Islet precursor cell (in vitro differentiated cells): ENCODE results near the gene SH3D19.

Experiments
- DNase-seq: peaks from one replicate; pipeline ENCODE4 v3.0.0-alpha.2; 2018

The SH3D19 gene, protein sequence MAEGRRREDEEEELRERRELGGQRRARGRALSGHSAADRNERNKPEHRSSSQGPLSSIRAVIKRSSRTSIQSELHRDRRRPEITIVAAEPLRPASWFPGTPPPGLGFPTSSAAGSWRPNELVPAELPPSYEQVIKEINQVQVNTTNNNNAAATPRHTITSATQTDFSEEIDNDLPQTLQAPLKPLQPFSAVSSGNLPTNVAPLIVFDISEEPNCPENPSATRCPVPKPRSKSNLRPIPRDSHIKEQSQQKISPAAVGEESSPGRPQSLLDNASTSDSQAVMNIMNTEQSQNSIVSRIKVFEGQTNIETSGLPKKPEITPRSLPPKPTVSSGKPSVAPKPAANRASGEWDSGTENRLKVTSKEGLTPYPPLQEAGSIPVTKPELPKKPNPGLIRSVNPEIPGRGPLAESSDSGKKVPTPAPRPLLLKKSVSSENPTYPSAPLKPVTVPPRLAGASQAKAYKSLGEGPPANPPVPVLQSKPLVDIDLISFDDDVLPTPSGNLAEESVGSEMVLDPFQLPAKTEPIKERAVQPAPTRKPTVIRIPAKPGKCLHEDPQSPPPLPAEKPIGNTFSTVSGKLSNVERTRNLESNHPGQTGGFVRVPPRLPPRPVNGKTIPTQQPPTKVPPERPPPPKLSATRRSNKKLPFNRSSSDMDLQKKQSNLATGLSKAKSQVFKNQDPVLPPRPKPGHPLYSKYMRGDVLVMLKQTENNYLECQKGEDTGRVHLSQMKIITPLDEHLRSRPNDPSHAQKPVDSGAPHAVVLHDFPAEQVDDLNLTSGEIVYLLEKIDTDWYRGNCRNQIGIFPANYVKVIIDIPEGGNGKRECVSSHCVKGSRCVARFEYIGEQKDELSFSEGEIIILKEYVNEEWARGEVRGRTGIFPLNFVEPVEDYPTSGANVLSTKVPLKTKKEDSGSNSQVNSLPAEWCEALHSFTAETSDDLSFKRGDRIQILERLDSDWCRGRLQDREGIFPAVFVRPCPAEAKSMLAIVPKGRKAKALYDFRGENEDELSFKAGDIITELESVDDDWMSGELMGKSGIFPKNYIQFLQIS

DNA sequence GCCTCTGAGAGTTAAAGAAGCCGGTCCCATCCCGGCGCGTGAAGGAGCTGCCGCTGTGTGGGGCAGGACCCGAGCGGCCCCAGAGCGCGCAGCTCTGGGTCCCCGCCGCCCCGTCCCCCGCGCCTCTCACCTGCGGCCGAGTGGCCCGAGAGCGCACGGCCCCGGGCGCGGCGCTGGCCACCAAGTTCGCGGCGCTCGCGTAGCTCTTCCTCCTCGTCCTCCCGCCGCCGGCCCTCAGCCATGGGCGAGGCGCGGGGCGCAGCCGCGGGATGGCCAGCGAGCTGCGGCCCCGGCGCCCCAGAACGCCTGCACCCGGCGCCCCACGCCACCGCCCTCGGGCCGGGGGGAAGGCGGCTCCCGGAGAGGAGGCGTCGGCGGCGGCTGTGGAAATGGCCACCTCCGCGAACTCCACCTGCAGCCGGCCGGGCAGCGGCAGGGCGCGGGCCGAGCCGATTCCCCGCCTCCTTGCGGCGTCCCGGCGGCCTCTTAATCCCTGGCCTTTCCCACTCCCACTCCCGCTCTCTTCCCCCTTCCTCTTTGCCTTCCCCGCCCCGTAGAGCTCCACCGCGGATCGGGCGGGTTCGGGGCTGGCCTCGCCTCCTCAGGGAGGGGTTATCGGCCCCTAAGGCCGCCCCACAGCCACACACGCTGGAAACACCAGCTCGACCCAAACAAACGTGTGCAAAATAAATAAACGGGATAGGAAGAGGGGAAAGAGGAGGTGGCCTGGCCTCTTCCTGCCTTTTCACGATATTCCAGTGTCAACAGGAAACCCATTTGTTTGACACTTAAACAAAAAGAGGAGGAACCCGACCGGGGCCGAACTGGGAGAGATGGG is at the start of gene SH3D19:
SH3D19 (minus strand) TSS at position 495 of the 838 bp plus-strand sequence; CDS start at position 242, 253 bp downstream.
- peak; percentile 92 for DNase-seq

DNA sequence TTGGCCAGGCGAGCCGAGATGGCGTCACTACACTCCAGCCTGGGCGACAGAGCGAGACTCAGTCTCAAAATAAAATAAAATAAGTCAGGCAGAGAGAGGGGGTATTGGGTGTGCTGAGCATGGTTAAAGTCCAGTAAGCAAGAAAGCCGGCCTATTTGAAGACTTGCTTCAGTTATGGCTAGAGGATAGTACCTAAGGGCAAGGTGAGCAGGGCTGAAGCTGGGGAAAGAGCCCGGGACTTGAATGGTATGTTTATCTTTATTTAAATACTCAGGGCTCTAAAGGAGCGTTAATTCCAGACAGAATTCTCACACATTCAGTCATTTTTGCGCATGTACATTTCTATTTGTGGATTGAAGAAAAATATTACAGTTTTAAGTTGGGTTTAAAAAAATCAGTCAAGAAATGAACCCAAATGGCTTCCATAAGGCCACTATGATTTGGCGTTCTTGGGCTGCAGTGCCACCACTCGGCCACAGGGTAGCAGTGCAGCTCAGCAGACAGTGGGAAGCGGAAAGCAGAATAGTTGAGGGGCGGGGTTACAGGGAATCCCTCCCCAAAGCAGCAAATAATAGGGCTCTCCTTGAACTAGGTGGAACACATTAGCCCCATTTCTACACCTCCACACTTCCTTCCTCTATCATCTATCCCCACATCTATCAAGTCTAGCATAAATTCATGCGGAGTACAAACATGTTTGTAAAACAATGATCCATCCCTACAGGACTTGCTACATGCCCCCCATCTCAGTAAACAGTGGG is 37.2 kb upstream of the SH3D19 start:
- DNase-seq: peak; percentile 88

DNA sequence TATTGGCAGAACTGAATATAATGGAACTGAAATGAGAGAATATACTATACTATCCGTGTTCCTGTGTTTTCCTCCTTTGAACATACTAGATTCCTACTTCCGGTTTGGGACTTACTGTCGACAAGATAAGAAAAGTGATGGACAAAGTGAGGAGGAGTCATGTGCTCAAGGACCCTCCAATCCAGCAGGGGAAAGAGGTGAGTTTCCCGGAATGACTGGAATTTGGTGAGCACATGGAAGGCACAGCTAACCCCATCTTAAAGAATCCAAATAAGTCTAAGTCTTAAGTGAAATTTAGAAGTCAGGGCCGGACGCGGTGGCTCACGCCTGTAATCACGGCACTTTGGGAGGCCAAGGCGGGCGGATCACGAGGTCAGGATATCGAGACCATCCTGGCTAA is 36.6 kb upstream of the SH3D19 start:
- no peak for DNase-seq

DNA sequence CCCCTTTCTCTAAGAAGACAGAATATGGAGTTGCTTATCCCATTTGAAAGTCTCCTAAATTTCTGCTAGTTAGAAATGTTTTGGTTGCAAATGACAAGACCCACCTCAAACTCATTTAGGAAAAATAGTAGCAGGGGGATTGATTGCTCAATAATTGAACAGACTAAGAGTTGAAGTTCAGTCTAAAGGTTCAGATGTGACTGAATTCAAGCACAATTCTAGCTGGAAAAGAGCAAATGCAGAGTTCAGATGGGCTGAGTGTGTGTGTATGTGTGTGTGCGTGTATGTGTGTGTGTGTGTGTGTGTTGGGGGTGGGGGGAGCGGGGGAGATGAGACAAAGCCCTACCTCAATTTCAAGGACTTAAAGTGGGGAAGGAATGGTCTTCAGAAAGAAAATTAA is 35.7 kb upstream of the SH3D19 start:
- no peak for DNase-seq

DNA sequence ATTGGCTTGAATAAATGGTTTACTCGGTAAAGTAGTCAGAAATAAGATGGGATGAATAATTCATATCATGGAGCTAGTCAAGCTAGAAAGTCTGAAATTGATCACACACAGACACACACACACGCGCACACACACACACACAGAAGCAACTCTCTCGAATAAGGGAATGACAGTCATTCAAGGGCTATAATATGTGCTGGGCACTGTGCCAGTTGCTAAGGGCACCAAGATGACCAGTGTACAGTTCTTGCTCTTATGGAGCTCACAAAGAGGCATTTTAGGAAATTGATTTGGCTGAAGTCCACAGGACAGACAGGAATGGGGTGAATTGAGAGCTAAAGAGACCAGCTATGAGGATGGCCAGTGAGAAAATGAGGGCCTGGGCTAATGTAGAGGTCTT is 34.2 kb upstream of the SH3D19 start:
- DNase-seq: no peak

DNA sequence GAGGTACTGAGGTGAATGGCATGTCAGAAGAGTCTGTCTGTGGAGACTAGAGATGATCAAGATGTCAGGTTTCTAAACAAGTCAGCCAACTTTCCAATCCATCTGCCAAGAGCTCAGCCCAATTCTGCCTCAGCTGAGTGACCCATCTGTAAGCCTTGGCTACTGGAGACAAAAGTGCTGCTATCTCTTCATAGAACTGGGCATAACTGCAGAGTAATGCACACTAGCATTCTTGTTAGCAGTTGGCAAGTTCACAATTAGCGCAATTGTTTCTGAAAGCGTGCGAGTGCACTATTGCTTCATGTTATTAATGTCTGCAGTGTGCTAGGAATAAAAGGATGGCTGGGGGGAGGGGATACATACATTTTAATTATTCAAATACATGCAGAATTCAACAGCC is 32.9 kb upstream of the SH3D19 start:
- no peak for DNase-seq

DNA sequence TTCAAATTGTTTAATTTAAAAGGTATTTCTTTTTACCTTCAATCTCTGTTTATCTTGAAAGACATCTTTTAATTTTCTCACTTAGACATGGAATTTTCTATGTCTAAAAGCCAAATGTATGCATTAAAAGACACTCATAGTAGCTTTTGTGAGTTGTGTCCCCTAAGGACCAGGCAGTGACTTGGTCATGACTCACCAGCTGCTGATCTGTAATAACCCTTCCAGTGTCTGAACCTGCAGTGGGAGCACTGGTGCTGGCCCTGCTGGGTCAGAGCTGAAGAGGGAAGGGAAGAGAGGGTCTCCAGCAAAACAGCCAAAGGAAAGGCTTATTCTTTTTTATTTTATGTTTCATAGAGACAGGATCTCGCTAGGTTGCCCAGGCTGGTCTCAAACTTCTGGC is 31.1 kb upstream of the SH3D19 start:
- DNase-seq: peak; percentile 58

DNA sequence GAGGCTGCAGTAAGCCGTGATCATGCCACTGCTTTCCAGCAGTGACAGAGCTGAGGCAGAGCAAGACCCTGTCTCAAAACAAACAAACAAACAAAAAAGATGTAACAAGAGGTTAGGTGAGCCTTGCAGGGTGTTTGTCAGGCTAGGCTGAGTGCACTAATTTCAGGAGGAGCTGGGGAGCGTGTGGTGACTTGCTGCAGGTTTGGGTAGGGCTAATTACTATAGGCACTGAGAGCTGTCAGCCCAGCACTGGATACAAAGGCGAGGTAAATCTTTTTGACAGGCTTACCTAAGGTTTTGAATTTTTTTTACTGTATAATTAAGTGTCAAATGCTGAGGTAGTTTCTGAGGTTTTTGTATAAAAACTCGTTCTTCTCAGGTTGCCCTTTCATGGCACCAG is 29.8 kb upstream of the SH3D19 start:
- no peak for DNase-seq

DNA sequence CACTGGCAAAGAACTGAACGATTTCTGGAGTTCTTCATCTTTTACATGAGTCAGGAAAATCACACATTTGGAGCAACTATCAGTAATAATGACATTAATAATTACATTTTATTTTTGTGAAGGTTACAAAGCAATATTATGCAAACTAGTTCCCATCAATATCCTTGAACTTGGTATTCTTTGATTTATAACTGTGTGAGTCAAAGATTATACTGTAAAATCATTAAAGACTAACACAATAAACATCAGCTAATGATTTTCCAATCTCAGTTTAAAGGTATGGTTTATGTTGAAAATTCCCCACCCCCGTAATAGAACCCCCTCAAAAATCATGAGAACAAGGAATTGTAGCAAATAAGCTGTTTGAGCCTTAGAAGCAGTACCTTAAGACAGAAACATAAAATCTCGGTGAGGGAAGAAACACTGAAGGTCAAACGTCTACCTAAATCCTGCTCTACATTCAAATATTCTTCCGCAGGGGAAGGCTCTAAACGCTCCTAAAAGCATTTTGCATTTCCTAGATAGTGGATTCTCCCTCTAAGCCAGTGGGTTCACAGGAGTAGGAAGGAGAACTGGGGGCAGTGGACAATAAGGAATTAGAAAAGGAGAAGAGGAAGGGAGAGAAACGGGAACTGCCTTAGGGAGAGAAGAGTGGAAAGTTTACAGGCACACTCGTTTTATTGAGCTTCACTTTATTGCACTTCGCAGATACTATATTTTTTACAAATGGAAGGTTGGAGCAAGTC is 22.3 kb upstream of the SH3D19 start:
- no peak for DNase-seq

DNA sequence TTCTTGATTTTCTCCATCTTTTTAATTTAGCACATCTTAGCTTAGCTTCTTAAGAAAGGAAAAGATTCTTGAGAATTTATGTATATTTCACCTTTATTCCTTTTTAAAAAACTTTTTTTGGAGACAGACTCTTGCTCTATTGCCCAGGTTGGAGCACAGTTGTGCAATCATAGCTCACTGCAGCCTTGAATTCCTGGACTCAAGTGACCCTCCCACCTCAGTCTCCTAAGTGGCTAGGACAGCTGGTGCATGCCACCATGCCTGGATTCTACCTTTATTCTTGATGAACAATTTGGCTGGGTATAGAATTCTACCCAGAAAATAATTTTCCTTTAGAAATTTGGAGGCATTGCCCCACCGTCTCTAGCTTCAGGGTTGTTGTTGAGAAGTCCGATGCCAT is 19.5 kb upstream of the SH3D19 start:
- DNase-seq: no peak

DNA sequence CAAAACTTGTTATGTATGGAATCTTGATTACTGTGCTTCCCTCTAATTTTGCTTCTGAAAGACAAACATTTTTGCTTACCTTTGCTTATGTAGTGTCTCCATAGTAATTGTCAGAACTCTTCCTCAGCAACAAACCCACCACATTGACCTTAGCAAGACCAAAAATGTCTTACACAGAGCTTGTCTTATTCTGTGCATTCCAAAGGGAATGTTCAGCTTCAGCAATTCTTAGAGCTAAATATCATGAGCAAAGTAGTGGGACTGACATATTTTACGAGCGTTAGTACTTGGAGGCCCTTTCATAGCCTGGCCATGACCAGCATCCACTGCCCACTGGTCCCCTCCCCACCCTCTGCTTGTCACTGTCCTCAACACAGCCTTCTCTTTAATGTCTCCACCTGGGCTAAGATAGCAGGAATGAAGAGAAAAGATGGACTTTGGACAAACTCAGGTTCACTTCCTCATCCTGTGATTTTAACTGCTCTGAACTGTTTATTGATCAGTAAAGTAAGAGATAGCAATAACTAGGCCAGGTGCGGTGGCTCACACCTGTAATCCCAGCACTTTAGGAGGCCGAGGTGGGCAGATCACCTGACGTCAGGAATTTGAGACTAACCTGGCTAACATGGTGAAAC is 15.5 kb upstream of the SH3D19 start:
- no peak for DNase-seq

DNA sequence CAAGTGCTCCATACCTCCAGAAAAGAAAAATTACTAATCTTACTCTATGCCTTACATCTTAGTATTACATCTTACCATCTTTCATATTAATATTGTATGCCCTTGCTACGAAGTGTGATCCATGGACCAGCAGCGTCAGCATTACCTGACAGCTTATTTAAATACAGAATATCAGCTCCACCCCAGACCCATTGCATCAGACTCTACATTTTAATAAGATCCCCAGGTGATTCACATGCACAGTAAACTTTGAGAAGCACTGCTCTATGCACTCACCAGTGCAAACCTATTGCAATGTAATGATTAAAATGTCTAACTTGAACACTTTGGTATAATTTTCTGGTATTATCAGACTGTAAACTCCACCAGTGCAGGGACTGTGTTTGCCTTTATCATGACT is 14.1 kb upstream of the SH3D19 start:
- DNase-seq: no peak

DNA sequence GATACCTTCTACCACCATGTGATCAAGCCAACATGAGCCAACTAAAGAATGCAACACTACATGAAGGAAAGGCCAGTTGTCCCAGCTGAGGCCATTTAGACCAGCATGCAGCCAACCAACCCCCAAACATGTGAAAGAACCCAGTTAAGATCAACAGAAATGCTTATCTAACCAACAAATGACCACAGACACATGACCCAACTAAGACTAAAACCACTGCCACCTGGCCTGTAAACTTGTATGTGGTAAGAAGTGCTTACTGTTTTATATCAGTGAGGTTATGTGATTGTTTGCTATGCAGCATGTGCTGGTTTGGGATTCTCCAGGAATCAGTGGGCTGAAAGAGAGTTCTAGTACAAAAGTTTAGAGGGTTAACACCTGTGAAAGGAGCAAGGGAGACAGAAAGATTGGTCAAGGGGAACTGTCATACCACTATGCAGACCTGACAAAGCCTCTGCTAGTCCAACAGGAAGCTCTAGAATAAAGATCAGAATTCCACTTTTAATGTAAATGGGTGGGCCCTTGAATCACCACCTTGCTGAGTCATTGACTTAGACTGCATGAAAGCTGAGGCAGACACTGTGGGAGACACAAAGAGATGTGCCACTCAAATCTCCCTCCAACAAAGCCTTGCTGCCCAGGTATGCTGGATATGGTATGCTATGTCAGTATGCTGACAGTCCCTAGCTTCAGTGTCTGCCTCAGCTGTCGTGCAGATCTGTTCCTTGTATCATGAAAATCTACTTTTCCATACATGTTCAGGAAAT is 6.1 kb upstream of the SH3D19 start:
- DNase-seq: peak; percentile 57

DNA sequence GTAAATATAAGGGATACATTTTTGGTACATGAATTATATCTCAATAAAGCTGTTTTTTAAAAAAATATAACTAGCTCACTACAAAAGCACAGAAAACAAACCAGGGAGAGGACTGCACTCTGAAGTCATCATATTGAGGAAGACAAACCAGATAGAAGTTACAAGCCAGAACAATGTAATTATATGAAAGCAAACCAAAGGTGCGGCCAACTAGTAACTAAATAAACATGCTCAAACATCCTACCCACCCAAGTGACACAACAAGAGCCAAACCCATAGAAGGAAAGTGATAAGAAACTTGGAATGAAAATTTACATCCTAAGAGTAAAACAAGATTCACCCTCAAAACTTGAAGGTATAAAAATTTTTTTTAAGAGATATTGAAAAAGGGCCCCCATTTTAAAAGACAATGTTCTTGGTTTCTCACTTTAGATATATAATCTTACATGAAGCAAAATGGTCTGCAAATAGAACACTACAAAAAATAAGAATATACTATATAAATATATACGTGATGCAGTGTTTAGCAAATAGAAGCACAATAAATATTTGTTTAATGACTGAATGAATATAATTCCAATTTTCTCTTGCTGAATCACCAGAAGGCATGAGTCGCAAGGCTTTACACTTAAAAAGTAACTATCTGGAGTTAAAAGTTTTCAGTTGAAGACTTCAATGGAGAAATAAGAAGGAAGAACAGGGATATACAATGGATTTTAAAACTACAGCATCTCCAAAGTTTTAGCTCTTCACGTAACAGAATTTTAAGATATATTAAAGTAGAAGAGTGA is 4.0 kb upstream of the SH3D19 start:
- DNase-seq: no peak

DNA sequence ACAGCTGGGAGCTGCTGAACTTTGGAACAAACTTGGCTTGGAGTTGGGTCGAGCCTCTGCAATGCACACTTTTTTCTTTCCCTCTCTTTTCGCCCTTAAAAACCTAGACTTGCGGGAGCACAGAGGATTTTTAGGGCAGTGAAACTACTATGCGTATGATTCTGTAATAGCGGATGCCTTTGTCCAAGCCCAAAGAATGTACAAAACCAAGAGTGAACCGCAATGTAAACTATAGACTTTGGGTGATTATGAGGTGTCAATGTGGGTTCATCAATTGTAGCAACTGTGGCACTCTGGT is 493 bp upstream of the SH3D19 start:
- DNase-seq: no peak

DNA sequence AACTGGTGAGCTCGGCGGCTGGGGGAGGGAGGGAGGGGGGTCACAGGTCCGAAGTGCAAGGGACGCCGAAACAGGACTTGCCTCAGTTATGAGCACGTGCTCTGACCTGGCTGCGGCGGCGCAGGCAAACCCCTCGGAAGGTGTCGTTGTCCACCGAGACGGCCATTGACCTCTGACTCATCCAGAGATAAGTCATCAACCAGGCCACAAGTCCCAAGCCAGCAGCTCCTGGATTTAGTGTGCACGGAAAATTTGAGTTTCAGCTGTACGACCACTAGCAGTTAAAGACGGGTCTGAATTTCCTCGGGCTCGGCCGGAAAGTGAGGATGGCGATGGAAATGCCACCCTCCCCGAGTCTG is 674 bp downstream of the SH3D19 start:
- DNase-seq: peak; percentile 96

DNA sequence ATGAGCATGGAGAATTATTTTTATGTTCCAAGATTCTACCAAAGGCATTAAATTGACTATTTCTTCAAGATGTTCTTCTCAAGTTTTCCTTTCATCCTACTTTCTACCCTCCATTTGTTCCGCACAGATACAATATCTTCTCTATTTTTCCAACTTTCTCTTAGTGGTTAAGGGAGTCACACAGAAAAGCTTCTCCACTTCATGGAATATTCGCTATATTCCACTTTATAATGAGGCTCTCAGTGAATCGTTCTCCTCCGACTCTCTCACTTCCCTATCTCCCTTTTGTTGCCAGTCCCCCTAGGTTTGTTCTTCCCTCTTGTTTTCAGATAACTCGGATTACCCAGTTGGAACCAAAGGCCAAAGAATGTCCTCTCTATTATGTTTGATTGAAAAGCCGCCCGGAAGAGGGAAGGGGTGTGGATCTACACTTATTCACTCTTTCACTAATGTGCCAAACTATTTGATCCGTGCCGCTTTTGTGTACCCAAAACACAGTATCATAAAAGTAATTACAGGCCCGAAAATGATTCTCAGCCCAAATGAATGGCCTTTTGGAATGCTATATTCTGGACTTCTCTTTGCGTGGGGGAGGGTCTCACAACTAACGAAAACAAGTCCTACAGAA is 1.2 kb downstream of the SH3D19 start:
- no peak for DNase-seq

DNA sequence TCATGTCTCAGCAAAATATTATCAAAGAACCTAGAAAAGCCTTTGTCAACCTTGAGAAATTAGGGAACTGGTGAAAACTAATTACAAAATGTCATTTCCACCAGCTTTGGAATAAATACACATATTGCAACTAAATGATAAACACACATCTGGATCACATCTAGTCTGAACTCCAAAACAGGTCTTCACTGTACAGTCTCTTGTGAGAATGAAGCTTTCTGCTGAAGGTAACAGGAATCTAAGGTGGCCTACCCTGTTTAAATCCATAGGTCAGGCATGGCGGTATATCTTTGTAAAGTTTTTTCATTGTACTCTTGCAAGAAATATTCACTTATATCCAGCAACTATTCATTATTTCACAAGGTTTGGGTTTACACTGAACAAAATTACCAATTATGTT is 1.7 kb downstream of the SH3D19 start:
- DNase-seq: no peak

DNA sequence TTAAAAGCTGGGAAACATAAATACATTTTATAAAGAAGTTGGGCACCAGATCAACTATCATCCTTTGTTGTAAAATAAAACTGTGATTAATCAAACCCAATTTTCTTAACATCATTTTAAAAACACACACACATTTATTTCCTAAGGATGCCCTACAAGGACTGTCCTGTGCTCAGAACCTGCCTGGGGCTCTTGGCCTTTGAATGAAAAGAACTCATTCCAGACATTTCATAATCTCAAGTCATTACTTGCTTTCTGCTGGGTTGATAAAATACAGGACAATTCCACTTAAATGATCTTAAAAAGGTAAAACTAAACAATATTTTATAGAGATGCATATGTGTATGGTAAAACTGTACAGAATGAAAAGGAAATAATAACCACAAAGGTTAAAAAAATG is 2.8 kb downstream of the SH3D19 start:
- no peak for DNase-seq
